NCI-H510A (cell line): ENCODE data around the gene HRAS.

Experiments used
- DNase-seq: peaks from one replicate; lab custom pipeline; 2025; lab: John Stamatoyannopoulos, UW

HRAS gene

GRCh38 chr11:494761-495536 lies 40.4 kb downstream of the HRAS start:
- no peak for DNase-seq

DNA sequence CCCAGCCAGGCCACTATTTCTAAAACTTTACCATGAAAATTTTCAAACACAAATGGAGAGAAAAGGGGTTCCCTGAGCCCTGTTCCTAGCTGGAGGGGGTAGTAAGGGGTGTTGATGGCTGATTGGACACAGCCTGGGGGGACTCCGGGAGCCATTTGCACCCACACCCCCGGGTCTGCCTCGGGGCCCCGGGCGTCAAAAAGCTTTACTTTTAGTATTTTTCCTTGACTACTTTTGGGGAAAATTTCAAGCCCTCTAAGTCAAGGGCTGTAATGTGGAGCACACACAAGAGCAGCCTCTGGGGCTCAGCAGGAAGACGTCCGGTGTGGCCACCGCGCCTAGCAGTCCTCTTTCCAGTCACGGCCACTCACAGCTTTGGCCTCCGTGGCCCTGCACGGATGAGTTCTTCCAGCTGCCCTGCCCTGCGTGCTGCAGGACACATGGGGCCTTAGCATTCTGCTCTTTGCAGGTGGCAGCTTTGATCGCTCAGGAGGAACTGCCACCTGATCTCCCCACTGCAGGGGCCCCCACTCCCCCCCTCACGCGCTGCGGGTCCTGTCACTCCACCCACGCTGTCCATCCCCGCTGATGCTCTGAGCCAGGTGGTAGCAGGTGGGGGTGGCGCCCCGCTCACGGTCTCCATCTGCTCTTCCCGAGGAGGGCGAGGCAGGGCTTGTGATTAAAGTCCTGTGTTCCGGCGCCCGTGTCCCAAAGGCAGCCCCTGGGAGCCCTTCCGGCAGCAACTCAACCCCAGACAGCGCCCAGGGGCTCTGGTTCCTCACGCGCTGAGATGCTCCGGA lies 42.7 kb downstream of the HRAS start:
- no peak for DNase-seq

DNA sequence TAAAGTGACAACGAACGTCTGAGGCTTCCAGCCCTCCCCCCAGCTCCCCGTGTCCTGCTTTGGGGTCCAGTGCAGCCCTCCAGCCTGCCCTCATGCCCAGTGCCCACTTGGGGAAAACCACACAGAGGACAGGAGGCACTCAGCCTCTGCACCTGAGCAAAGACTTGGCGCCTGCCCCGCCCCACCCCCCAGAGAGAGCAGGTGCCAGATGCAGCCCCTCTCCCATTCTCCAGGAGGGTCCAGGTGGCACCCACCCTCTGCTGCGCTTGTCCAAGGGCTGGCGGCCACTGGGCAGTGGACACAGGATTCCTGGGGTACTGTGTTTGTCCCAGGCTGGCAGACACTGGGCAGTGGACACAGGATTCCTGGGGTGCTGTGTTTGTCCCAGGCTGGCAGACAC lies 44.0 kb downstream of the HRAS start:
- DNase-seq = no peak

DNA sequence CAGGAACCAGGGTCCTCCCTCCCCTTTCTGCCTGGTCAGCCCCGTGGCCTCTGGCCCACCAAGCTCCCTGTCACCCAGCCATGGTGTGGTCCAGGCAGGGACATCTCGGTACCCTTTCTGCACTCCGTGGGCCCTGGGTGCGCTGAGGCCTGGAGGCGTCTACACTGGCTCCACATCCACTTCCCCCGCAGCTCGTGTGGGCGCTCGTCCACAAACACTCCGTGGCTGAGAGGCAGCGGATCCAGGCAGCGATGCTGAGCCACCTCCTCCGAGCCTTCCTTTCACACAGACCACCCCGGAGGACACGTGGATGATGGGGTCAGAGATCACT lies 44.5 kb downstream of the HRAS start:
- DNase-seq = no peak

- no peak for DNase-seq
These were observed 45.0 kb downstream of the HRAS start for GRCh38 chr11:490186-490929.

DNA sequence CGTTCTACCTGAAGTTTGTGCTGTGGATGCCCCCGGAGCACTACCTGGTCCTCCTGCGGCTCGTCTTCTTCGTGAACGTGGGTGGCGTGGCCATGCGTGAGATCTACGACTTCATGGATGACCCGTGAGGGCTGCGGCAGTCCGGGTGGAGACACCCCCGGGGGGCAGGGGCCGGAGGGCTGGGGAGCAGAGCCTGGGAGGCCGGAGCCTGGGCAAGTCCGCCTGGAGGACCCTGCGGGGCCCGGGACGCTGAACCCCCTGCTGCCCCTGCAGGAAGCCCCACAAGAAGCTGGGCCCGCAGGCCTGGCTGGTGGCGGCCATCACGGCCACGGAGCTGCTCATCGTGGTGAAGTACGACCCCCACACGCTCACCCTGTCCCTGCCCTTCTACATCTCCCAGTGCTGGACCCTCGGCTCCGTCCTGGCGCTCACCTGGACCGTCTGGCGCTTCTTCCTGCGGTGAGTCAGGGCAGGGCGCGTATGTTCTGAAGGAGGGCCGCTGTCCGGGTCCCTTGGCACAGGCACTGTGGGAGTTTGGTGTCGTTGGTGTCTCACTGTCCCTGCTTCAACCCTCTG lies 45.7 kb downstream of the HRAS start:
- no peak for DNase-seq

DNA sequence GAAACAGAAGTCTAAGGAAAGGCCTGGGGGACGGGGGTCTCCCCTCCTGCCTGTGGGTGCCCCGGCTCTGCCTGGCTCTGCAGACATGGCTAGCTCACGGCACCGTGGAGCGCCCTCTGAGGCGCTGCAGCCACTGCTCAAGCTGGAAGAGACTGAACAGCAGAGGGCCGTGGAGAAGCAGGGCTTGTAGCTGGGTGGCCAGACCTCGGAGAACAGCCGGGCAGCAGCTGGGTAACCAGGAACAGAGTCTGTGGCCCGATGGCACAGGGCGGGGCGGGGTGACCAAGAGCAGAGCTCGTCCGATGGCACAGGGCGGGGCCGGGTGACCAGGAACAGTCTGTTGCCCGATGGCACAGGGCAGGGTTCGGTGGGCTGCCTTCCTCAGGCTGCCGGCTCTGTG lies 46.4 kb downstream of the HRAS start:
- no peak for DNase-seq

- DNase-seq = no peak
These were observed 46.8 kb downstream of the HRAS start for GRCh38 chr11:488579-488978.

DNA sequence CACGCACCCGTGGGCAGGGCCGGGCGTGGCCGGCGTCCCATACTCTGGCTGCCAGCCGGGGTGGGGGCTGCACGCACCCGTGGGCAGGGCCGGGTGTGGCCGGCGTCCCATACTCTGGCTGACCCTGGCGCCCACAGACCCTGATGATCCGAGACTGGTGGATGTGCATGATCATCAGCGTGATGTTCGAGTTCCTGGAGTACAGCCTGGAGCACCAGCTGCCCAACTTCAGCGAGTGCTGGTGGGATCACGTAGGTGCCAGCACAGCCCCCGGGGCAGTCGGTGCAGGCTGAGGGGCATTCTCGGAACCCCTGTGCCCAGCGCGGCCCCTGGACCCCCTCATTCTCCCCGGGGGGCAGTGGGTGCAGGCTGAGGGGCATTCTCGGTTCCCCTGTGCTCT lies 47.3 kb downstream of the HRAS start:
- no peak for DNase-seq

GRCh38 chr11:487571-488021 lies 47.8 kb downstream of the HRAS start:
- DNase-seq = no peak

DNA sequence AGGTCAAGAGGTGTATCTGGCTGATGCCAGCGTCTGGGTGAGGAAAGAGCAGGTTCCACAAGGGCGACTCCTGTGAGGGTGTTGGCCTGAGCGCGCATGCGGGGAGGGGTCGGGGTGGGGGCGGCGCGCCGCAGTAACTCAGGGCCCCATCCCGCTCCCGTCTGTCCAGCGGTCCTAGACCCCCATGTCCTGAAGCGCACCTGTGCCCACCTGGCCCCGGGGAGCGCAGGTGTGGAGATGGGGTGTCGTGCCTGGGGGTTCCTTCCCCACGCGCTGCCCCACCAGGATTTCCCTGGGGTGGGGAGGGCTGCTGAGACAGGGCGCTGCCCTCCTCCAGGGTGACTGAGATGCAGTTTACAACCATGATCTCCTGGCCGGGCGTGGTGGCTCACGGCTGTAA lies 49.2 kb downstream of the HRAS start:
- DNase-seq = no peak

- DNase-seq = no peak
These were observed 50.8 kb downstream of the HRAS start for GRCh38 chr11:484616-485015.
